Activated CD4-positive, alpha-beta T cell treated with anti-CD3 and anti-CD28 coated beads for 48 hours (primary cell): ENCODE results near the gene MPC1.
"Not testable (repeated sequence)": the region's sequence is repeated elsewhere in the genome, so short reads cannot be mapped to it uniquely, and the experiment has no call there.

Source experiments
- DNase-seq: peaks from one replicate; pipeline ENCODE4 v3.0.0-alpha.2; 2020

The MPC1 gene

GRCh38 chr6:166379103-166379586 is 3.6 kb downstream of the MPC1 start:
- DNase-seq, result no peak

- DNase-seq, result no peak
Measured at GRCh38 chr6:166377721-166378120, 5.0 kb downstream of the MPC1 start.

- DNase-seq, result no peak
Measured at GRCh38 chr6:166375013-166375412, 7.7 kb downstream of the MPC1 start.

- DNase-seq, result no peak
Measured at GRCh38 chr6:166370489-166370888, 12.3 kb downstream of the MPC1 start.

GRCh38 chr6:166369782-166370181 is 13.0 kb downstream of the MPC1 start:
- DNase-seq, result no peak

- DNase-seq, result no peak
Measured at GRCh38 chr6:166366921-166367320, 15.8 kb downstream of the MPC1 start.

GRCh38 chr6:166365806-166366205 is 16.9 kb downstream of the MPC1 start:
- no peak for DNase-seq

- DNase-seq, result no peak
Measured at GRCh38 chr6:166365221-166365620, 17.5 kb downstream of the MPC1 start.

GRCh38 chr6:166364456-166364855 is 18.3 kb downstream of the MPC1 start:
- DNase-seq, result no peak

- DNase-seq, result not testable (repeated sequence)
Measured at GRCh38 chr6:166362427-166362826, 20.3 kb downstream of the MPC1 start.

GRCh38 chr6:166361077-166361429 is 21.7 kb downstream of the MPC1 start:
- no peak for DNase-seq

- DNase-seq, result no peak
Measured at GRCh38 chr6:166360243-166361076, 22.3 kb downstream of the MPC1 start.

- no peak for DNase-seq
Measured at GRCh38 chr6:166355552-166355951, 27.2 kb downstream of the MPC1 start.

GRCh38 chr6:166354965-166355364 is 27.8 kb downstream of the MPC1 start:
- no peak for DNase-seq

GRCh38 chr6:166354143-166354542 is 28.6 kb downstream of the MPC1 start:
- DNase-seq, result no peak

GRCh38 chr6:166353507-166353906 is 29.2 kb downstream of the MPC1 start:
- DNase-seq, result no peak

- no peak for DNase-seq
Measured at GRCh38 chr6:166352923-166353322, 29.8 kb downstream of the MPC1 start.

- DNase-seq, result no peak
Measured at GRCh38 chr6:166351715-166352285, 30.9 kb downstream of the MPC1 start.

- DNase-seq, result no peak
Measured at GRCh38 chr6:166348305-166348949, 34.3 kb downstream of the MPC1 start.

GRCh38 chr6:166346965-166347364 is 35.8 kb downstream of the MPC1 start:
- DNase-seq, result no peak

GRCh38 chr6:166346449-166346848 is 36.3 kb downstream of the MPC1 start:
- DNase-seq, result no peak

GRCh38 chr6:166345672-166346071 is 37.1 kb downstream of the MPC1 start:
- not testable (repeated sequence) for DNase-seq

GRCh38 chr6:166344921-166345320 is 37.8 kb downstream of the MPC1 start:
- DNase-seq, result not testable (repeated sequence)

GRCh38 chr6:166344240-166344639 is 38.5 kb downstream of the MPC1 start:
- DNase-seq, result no peak
